HEK293T (cell line): ENCODE data around the gene ZMIZ1.

Experiments
- ARNT ChIP-seq: fragments of 450-650 bp; IDR thresholded peaks from 2 replicates; pipeline ENCODE4 v1.6.1; 2017; ENCODE audit warnings: mild to moderate bottlenecking
- BHLHE40 ChIP-seq: fragments of 450-650 bp; IDR thresholded peaks from 2 replicates; pipeline ENCODE4 v1.6.1; 2016; ENCODE audit warnings: mild to moderate bottlenecking, moderate library complexity, borderline replicate concordance
- CTBP1 ChIP-seq: fragments of 450-650 bp; IDR thresholded peaks from 2 replicates; pipeline ENCODE4 v1.6.1; 2016; ENCODE audit warnings: borderline replicate concordance
- ELF4 ChIP-seq: fragments of 450-650 bp; IDR thresholded peaks from 2 replicates; pipeline ENCODE4 v1.6.1; 2017; ENCODE audit warnings: antibody characterized with exemption
- FOXK2 ChIP-seq: fragments of 450-650 bp; IDR thresholded peaks from 2 replicates; pipeline ENCODE4 v1.6.1; 2016; ENCODE audit warnings: mild to moderate bottlenecking
- HDGF ChIP-seq: fragments of 450-650 bp; IDR thresholded peaks from 2 replicates; pipeline ENCODE4 v1.6.1; 2017; ENCODE audit warnings: antibody characterized with exemption, borderline replicate concordance
- NFRKB ChIP-seq: fragments of 450-650 bp; IDR thresholded peaks from 2 replicates; pipeline ENCODE4 v1.6.1; 2016; ENCODE audit warnings: mild to moderate bottlenecking, moderate library complexity
- SP1 ChIP-seq: fragments of 450-650 bp; IDR thresholded peaks from 2 replicates; pipeline ENCODE4 v1.6.1; 2017
- TARDBP ChIP-seq: fragments of 450-650 bp; IDR thresholded peaks from 2 replicates; pipeline ENCODE4 v1.6.1; 2016
- ZNF384 ChIP-seq: fragments of 450-650 bp; IDR thresholded peaks from 2 replicates; pipeline ENCODE4 v1.6.1; 2016

DNA sequence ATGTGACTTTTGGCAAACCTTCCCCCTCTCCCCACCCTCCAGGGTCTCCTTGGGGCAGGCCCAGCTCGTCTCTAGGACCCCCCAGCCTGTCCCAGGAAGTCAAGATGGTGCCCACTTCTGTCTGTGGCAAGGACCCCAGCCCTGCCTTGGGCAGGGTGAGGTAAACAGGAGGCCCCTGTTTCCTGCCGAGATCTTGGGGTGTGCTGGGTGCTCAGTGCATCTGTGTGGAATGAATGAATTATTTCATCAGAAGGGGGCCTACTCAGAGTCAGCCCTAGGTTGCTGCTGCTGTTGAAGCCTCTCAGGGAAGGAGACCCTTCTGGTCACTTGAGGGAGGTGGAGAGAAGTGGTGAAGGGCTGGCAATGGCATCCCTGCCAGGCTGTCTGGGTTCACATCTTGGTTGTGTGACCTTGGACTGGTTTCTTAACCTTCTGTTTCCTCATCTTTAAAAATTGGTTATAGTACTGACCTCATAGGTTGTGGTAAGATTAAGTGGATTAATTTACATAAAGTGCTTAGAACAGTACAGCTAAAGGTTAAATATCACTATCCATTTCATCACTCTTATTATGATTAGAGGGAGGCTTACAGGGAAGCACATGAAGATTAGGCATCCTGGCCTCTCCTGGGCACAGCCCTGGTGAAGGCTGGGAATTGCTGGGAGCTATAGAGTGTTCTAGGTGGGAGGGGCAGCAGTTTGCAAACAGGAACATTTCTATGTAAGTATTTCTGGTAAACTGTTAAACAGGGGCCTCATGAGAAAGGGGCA, 67.7 kb downstream of the ZMIZ1 start:
- no peak for TF ChIP-seq ELF4
- no peak for TF ChIP-seq TARDBP
- no peak for TF ChIP-seq SP1
- no peak for TF ChIP-seq NFRKB
- TF ChIP-seq HDGF, result no peak
- TF ChIP-seq ARNT, result no peak
- no peak for TF ChIP-seq CTBP1
- TF ChIP-seq BHLHE40, result no peak
- TF ChIP-seq ZNF384, result no peak
- TF ChIP-seq FOXK2, result no peak
